ENCODE measurements around the gene ZNF575.

ZNF575 gene

GRCh38 chr19:43501661-43502418, 31.1 kb upstream of the ZNF575 start:
- Histone ChIP-seq H3K9me3 (ENCODE audit: insufficient read depth, low read length) (no peaks in the 10 kb centered on the region), H3K4me3 (ENCODE audit: low read length) (no peak overlapping the region), H4K20me1 (ENCODE audit: insufficient read depth, low read length) (peaks cover 18% of the 10 kb centered on the region; the same call in 1 of the 2 replicates), H3K27ac (ENCODE audit: low read length) (no peak overlapping the region), H2AFZ (ENCODE audit: low read depth, low read length) (no peak overlapping the region), H3K4me2 (ENCODE audit: low read length) (no peak overlapping the region), H3K27me3 (ENCODE audit: low read depth, low read length) (no peaks in the 10 kb centered on the region), H3K4me1 (ENCODE audit: low read length) (peaks cover 11% of the 10 kb centered on the region), H3K36me3 (replicated peaks; ENCODE audit: low read depth, low read length) (peaks cover 42% of the 10 kb centered on the region), H3K79me2 (ENCODE audit: low read length) (peaks cover 22% of the 10 kb centered on the region), H3K9ac (ENCODE audit: low read length) (no peak overlapping the region)
- TF ChIP-seq EZH2phosphoT487 (IDR thresholded peaks at IDR 0.05; ENCODE audit: low read depth) (no peak), CTCF (IDR thresholded peaks at IDR 0.05; ENCODE audit: low read depth, low read length) (no peak)

- Histone ChIP-seq H3K79me2 (ENCODE audit: low read length) (peaks cover 22% of the 10 kb centered on the region), H2AFZ (ENCODE audit: low read depth, low read length) (no peak overlapping the region), H3K27me3 (ENCODE audit: low read depth, low read length) (no peaks in the 10 kb centered on the region), H3K4me1 (ENCODE audit: low read length) (peaks cover 11% of the 10 kb centered on the region), H3K27ac (ENCODE audit: low read length) (peak overlapping the region; percentile 79; the same call in 1 of the 2 replicates), H3K9ac (ENCODE audit: low read length) (peak overlapping the region; percentile 92; the same call in 1 of the 2 replicates), H3K9me3 (ENCODE audit: insufficient read depth, low read length) (no peaks in the 10 kb centered on the region), H3K36me3 (replicated peaks; ENCODE audit: low read depth, low read length) (peaks cover 37% of the 10 kb centered on the region), H3K4me2 (ENCODE audit: low read length) (peak overlapping the region; percentile 79), H4K20me1 (ENCODE audit: insufficient read depth, low read length) (peaks cover 18% of the 10 kb centered on the region; the same call in 1 of the 2 replicates), H3K4me3 (ENCODE audit: low read length) (peak overlapping the region; percentile 87)
- no peak for TF ChIP-seq EZH2phosphoT487 (IDR thresholded peaks at IDR 0.05; ENCODE audit: low read depth)
- no peak for TF ChIP-seq CTCF (IDR thresholded peaks at IDR 0.05; ENCODE audit: low read depth, low read length)
Measured at GRCh38 chr19:43502419-43502976, 30.5 kb upstream of the ZNF575 start.

- Histone ChIP-seq H3K9me3 (ENCODE audit: insufficient read depth, low read length) (no peaks in the 10 kb centered on the region), H3K27ac (ENCODE audit: low read length) (peak overlapping the region; percentile 79), H3K27me3 (ENCODE audit: low read depth, low read length) (no peaks in the 10 kb centered on the region), H3K4me3 (ENCODE audit: low read length) (peak overlapping the region; percentile 87), H3K4me2 (ENCODE audit: low read length) (peak overlapping the region; percentile 79), H3K4me1 (ENCODE audit: low read length) (peaks cover 11% of the 10 kb centered on the region), H2AFZ (ENCODE audit: low read depth, low read length) (peak overlapping the region; percentile 77), H3K9ac (ENCODE audit: low read length) (peak overlapping the region; percentile 92), H3K36me3 (replicated peaks; ENCODE audit: low read depth, low read length) (peaks cover 25% of the 10 kb centered on the region), H4K20me1 (ENCODE audit: insufficient read depth, low read length) (peaks cover 12% of the 10 kb centered on the region; the same call in 1 of the 2 replicates), H3K79me2 (ENCODE audit: low read length) (peaks cover 22% of the 10 kb centered on the region)
- TF ChIP-seq CTCF (IDR thresholded peaks at IDR 0.05; ENCODE audit: low read depth, low read length) (peak; percentile 62), EZH2phosphoT487 (IDR thresholded peaks at IDR 0.05; ENCODE audit: low read depth) (no peak)
Measured at GRCh38 chr19:43503501-43504425, 29.2 kb upstream of the ZNF575 start.
